HG03025 (cell line): ENCODE results near the gene HS1BP3.

Source experiments
- ATAC-seq: cut with Tn5 transposase; IDR thresholded peaks from one replicate; pipeline ENCODE4 v1.9.1; 2021; ENCODE audit warnings: mild to moderate bottlenecking, moderate library complexity; ENCODE audit not compliant: unreplicated experiment, low FRiP score

Gene HS1BP3

DNA sequence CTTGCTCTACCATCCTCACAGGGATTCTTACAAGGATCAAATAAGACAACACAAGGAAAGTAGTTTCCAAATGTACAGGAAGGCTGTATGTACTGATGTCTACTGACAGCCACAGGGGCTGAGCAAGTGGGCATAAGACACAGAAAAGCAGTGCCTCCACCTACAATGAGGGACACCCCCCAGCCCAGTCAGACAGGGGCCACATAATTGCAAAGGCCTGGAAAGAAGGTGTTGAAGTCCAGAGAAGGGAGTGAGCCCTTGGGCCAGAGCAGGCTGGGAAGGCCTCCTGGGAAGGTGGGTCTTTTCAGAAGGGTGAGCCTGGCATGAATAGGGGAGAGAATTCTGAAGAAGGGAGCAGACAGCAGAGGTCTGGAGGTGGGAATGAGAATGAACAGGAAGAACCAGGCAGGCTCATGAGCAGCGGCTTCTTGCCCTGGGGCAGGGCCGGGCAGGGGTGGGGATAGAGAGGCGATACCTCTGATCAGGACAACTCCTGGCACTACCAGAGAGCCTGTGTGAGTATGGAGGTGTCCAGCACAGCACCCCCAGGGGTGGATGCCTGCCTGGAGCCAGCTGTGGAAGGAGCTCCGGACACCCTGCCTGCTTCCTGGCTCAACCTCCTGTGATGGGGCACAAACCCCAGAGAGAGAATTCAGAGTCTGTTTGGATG, 30.1 kb downstream of the HS1BP3 start:
- ATAC-seq = no peak

DNA sequence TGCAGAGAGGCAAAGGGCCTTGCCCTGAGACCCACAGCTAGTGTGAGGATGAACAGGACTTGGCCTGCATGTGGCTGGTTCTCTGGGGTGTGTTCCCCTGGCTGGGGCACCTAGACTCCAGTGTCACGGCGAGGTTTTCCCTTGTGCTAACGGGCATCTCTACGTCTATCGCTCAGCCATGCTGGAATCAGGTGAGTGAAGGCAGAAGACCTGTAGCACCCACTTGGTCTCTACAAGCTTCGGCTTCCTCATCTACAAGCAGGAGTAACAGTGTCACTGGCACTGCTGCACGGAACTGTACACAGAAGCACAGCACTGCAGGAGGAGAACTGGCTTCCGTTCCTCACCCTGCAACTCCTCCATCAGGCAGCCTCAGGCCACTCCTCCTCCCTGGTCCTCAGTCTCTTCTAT, 30.6 kb downstream of the HS1BP3 start:
- no peak for ATAC-seq

DNA sequence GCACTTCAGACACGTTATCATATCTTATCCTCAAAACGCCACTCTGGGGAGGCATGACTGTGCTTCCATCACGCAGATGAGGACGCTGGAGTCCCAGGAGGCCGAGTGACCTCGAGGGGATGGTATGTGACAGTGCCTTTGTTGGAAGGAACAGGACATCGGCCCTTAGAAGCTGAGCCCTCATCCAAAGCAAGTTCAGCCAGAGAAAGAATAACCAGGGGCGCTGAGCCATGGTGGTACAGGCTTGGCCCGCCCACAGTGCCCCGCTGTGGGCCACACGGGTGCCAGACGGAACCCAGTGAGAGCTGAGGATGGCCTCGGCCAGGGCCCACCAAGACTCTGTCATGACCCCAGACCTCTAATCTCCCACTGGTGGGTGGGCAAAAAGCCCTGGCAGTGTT, 31.3 kb downstream of the HS1BP3 start:
- no peak for ATAC-seq

DNA sequence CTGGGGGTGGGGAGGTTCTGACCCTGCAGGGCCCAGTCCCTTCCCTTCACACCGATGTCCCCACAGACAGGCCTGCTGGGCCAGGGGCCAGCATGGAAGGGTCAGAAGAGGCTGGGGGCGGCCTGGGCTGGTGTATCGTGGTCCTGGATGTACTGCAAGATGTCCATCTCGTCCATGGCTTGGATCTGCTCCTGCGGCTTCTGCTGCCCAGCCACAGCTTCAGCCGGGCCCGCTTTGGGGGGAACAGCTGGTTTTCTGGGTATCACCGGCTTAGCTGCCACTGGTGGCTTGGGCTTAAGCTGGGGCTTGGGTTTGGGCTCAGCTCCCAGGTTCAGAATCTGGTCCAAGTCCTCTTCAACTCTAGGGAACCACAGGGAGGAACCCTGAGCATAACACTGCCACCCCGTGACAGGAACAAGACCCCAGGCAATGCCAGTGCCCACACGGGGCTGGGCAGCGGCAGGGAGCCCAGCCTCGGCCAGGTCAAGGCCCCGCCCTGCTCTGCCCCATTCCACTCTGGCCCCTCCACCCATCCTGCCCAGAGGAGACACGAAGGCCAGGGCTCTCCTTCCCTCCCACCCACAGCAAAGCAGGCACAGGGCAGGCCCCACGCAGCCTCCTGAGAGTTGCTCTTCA, 31.9 kb downstream of the HS1BP3 start:
- ATAC-seq = no peak

DNA sequence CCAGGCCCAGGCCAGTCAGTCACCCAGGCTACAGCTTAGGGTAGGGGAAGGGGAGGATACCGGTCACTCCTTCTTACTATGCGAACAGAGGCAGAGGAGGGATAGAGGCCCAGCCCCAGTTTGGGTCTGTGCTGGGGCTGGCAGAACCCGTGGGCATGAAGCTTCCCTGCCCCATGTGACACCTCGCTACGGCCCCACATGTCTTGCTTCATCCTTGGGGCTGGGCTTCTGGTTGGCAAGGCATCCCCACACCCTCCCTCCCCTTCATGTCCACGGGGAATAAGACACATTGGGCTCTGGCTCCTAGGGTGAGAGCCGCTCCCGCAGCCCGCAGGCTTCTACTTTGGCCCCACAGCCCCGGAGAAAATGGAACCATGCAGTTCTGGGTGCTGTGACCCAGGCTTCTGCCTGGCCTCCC, 32.4 kb downstream of the HS1BP3 start:
- ATAC-seq = no peak

DNA sequence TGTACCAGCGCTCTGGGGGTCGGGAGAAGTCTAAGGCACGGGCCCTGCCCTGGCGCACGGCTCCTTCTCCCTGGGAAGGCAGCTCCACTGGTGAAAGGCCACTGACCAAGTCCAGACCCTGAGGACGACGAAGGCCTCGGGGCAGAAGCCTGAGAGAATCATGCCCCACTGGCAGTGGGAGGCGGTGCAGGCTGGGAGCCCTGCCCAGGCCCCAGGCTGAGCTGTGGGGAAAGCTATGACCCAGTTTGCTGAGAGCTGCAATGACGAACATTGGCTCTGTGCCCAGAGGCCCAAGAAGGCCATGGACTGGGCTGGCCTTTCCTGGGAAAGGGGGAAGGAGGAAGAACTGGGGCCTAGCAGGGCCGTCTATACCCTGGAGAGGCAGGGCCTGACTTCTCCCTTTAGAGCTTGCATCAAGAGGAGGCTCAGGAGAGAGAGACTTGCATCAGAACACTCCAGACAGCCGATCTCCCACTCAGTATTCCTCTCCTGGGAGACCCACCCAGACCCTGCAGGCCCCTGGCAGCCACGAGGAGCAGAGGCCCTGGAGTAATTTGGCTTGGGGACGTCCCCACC, 32.9 kb downstream of the HS1BP3 start:
- ATAC-seq = no peak

DNA sequence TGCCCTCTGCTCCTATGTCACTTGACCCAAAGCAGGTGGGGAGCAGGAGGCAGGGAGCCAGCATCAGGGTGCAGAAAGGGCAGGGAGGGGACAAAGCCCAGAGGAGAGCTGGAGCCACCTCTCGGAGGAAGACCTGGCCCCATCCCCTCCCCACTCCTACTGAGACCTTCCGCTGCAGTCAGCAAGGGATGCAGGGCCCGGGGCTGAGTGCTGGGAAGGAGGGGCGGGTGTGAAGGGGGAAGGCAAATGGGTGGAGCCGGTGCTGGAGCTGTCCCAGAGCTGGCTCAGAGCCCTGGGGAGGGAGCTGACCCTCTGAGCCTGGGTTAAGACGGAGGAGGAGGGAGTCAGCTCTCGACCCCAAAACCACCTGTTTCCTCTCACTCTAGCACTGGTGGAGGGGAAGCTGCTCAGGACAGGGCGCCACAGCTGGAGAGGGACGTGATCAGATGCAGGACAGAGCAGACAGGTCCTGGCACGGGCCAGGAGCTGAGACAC, 33.8 kb downstream of the HS1BP3 start:
- ATAC-seq = no peak

DNA sequence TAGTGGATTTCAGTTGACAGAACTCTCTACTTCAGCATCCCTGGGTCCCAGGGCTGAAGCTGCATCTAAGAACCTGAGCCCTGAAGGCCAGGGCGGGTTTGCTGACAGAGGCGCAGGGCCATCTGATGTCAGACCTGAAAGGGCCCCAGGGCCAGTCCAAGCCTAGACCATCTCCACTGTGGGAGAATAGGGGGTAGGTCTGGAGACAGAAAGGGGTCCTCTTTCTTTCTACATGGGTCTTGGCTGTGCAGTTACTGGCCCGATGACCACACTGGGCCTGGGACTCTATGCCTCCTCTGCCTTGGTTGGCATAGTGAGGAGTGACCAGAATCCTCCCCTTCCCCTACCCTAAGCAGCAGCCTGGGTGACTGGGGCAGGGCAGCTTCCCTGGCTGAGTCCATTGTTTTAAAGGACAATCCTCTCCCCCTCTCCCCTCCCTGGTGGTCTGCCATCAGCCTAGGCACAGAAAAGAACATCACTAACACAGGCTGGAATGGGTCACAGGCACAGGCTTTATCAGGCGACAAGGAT, 34.5 kb downstream of the HS1BP3 start:
- ATAC-seq = no peak

DNA sequence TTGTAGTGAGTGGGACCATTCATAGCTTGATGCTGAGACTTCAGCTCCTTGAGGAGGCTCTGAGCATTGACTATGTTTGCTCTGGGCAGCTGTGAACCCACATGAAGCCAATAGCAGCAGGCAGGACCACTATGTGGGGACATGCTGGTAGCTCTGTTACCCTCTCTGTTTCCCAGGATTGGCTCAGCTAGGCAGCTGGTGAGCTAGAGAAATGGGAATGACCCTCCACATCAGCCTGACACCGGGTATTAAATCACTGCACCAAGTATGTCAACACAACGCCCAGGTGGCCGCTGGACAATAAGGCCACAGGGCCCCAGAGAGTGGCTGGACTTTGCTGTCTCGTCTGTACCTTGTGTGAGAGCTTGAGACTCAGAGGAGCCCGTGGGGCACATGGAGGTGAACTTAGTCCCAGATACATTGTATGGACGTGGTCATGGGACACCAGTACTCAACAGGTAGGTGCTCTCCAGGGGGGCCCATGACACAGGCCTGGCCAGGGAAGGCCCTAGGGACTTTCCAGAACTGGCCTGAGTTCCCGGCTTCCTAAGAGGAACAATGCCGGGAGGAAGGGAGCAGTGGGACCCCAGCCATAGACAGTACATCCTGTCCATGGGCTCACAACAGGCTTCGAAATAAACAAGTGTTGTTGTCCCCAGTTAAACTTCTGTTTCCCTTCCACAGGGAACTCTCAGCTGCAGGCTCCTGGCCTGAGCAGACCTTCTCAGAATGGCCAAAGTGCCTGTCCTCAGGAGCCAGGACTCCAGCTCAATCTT, 35.2 kb downstream of the HS1BP3 start:
- no peak for ATAC-seq

DNA sequence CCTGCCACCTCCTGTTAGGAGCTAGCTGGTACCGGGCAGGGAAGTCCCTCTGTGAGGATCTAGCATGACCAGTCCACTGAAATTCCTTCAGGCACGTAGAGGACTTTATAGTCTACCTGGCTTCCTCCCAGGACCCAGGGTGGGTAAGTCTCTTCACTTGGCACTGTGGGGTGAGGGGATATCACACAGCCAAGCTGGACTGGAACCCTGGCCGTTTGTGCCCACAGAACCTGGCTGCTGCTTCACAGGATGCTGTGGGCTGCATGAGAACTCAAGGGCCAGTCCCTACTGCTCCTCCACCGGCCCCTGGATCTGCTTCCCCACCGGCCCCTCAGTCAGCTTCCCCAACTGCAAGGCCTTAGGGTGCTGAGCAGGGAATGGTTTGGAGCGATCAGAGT, 35.8 kb downstream of the HS1BP3 start:
- no peak for ATAC-seq

DNA sequence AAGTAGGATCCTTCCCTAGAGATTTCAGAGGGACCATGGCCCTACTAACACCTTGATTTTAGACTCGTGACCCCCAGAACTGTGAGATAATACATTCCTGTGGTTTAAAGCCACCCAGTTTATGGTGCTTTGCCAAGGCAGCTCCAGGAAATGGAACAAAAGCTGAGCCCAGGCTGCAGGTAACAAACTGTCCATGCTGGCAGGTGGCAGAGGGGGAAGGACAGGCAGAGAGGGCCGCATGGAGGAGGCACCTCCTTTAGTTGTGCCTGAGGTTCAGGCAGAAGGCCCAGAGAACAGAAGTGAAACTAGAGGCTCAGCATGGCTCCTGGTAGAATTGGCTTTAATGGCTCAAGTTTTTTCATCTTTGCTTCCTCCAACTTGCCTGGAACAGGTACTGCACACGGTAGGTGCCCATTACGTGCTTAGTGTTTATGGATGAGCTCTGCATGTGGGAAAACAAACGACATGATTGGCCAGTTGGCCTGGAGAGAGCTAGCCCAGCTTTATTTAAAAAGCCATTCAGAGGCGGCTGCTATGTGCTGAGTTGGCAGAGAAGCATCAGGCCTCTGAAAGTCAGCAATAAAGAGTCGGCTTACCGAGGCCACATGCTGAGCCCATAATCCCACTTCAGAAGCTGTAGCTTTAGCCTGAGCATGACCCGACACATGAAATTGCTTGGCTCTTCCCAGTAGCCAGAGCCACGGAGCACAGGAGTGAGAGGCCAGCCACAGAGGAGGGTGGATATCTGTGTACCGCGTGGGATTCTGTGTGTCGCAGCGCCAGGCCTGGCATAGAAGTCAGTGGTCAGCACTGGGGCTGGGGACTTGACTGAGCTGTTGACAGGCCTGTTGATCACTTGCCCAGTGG, 36.5 kb downstream of the HS1BP3 start:
- ATAC-seq = no peak

DNA sequence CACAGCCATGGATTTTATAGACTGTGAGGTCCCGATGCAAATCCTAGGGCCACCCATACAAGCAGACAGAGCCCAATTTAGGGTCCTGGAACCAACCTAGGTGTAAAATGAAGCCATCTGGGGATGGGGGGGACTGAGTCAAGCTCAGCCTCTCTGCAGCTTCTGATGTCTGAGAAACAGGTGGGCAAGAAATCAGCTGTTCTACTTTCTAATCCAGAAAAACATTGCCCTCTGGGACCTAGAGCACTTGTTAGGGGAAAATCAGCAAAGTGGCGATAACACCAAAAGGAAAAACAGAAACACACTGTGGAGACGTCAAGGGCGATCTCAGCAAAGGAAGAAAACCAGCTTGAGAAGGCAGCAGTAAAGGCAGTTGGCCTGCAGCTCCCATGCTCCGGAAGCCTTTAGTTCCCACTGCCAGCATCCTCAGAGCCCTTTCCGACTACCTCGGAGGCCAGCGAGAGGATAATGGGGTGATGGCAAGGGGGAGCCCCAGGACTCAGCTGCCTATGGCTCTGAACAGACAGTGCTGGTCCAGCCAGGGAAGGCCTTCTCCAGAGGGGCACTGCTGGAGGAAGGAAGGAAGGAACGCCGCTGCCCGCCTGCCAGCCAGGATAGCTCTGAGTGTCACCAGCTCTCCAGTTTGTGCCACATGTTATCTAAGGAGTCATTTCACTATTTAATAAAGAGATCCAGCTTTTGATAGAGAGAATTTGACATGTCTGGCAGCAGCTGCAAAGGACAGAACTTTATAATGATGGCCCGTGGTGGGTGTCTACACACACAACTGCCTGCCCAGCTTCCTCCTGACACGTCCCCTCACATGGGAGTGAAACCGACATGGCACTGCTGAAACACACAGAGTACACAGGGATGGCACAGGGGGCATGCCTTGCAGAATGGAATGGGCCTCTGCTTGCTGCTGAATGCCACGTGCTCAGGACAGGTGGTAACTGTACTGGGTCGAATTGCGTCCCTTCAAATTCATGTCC, 37.7 kb downstream of the HS1BP3 start:
- no peak for ATAC-seq

DNA sequence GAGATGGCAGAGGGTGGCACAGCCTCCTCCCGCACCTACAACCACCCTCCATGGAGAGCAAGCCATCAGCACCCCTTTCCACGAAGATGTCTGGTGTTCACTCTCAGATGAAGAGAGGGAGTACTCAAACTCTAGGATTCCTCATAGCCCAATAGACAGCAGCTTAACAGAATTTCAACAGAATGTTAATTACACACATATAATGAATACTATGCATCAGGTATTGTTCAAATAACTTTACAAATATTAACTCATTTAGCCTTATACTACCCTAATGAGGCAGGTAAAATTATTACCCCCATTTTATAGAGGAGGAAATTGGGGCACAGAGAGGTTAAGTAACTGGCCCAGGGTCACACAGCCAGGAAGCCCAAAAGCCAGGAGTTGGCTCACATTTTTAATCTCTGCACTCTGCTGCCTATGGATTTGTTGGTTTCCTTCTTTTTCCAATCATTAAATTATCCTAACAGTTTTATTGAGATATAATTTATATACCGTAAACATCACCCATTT, 39.0 kb downstream of the HS1BP3 start:
- no peak for ATAC-seq

DNA sequence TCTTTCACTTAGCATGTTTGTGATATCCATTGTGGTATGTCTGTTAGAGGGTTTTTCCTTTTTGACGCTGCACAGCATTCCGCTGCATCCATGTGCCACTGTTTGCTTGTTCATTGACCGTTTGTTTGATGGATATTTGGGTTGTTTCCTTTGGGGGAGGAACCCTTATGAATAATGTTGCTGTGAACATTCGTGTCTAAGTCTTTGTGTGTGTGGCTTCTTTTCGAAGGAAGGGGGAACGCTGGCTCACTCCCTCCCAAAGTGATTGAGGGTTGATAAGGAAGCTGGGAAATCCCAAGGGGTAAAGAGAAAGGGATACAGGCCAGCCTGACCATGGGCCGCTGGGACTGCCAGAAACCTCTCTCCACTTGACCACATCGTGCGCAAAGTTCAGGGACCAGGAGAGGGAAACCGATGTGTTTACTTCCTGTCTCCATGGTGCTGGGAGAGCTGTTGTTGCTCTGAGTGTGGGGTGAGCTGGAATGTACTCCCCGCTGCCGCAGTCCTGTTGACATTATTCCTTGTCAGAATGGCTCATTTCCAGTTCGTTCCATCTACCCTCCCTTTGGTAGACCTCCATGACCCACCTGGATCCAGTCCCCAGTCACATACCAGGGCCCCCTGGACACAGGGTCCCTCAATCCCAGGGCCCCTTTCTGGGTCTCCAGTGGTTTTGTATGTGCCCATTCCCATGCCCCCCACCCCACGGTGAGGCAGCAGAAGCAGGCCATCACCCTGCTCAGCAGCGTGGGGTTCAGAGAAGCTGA, 39.6 kb downstream of the HS1BP3 start:
- ATAC-seq = no peak

DNA sequence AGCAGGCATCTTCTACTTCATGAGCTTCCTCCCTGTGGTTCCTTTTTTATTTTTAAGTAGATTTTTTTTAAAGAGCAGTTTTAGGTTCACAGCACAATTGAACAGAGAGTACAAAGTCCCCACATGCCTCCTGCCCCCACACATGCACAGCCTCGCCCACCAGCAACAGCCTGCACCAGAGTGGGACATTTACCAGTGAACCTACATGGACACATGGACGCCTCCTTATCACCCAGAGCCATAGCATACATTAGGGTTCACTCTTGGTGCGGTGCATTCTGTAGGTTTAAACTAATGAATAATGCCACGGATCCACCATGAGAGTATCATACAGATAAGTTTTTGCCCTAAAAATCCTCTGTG, 40.9 kb downstream of the HS1BP3 start:
- no peak for ATAC-seq

DNA sequence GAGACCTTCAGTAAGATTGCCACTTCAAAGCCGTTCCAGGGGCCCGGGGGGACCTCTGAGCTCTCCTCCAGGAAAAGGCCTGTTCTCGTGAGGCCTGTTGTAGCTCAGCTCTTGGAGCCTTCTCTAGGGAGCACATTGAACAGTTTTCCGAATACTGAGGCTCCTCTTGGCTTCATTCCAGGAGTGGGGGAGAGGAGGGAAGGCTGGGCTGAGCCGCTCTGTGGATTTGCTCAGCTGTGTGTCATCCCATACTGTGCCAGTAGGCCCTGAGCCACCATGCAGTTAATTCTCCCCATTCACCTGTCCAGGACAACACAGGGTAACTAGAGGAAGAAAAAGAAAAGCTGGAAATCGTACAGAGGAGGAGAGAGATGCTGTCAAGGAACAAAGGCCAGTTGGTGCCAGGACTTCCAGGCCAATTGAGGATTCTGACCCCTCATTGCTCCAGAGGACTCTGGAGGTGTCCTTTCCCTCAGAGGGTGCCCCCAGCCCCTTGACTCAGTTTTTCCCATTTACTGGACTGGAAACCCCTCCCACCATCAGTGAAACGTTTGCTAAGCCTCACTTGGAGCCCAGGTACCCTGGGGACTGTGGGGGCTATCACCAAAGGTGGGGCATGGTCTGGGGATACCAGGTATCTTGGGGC, 41.4 kb downstream of the HS1BP3 start:
- no peak for ATAC-seq

DNA sequence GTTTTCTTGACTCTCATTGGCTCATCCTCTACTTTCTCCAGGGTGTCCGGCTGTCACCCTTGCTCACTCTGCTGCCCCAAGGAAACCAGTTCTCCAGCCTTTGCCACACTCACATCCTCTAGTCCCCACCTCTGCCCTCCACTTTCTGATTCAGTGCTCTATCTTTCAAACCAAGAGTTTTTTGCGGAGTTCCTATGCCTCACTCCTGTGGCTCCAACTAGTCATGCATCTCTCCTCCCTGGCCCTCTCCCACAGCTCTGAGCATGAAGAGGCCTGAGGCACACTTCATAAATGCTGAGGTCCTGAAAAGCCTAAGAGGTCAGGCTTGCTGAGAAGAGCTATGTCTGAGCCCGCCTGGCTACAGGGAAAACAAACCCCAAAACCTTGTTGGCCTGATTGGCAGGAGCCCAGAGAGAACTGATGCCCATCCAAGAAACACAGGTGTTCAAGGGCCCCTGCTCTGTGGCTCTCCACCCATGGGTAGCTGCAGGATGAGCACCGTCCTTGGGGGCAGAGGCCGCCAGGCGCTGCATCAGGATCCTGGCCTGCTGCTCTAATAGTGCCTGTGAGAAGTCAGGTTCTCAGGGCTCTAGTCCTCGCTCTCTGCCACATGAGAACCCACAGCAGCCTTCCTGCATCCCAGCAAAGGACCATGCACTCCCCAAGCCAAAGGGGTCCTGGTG, 42.1 kb downstream of the HS1BP3 start:
- ATAC-seq = no peak
